ENCODE data around the gene RNF166. TPM values are rescaled to one million over a fixed set of nuclear protein-coding genes. Genes with fewer than 3 reads are reported as not detected.

Gene RNF166
- total and polyA plus RNA-seq, 2 of the 13 experiments (the other 11 are each of a cell fraction or from before 2014, with no cell fraction given): 21.4 to 23.0 TPM

DNA sequence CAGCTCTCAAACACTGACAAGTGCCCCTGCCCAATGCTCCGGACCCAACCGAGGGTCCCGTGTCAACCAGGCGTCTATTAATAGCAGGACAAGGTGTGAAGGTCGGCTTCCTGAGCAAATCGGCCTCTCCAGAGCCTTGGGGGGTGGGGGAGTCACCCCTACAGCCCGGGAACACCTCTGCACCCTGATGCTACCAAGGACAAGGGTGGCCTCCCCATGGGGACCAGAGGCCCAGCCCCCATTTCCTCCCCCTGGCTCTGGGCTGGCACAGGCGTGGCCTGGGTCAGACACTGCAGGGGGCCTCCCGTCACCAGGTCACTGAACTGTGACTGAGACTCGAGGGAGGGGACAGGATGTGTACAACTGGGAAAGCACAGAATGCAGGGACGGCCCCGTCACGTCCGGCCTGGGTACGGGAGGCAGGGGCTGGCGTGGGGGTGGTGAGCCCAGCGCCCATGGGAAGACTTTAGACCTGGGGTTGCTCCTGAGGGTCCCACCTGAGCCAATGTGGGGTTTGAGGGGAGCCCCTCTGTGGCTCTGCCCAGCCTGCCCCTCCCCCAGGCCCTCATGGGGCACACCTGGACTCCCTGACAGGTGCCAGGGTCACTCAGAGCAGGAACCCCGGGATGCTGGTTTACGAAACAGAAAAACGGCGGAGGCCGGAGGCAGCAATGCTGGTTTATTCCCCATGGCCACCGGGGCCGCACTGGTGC is 54.8 kb downstream of the RNF166 start (continued):
- TF ChIP-seq ZNF224 (CRISPR knock-in tag; IDR thresholded peaks at IDR 0.05) (no peak), PCBP2 (optimal IDR thresholded peaks at IDR 0.05; ENCODE audit: low read depth, low read length, poor library complexity, severe bottlenecking) (no peak), SP1 (IDR thresholded peaks at IDR 0.05) (no peak), SP1 (CRISPR knock-in tag; IDR thresholded peaks at IDR 0.05) (peak; percentile 73), SALL2 (CRISPR knock-in tag; IDR thresholded peaks at IDR 0.05) (peak; percentile 20; the same call in 1 of the 2 replicates), ZNF720 (CRISPR knock-in tag; IDR thresholded peaks at IDR 0.05) (peak; percentile 63; the same call in 1 of the 2 replicates), ZNF549 (CRISPR knock-in tag; IDR thresholded peaks at IDR 0.05) (no peak), KLF9 (CRISPR knock-in tag; IDR thresholded peaks at IDR 0.05; ENCODE audit: low read depth) (peak; percentile 84; the same call in 1 of the 2 replicates), PLRG1 (conservative IDR thresholded peaks at IDR 0.05) (no peak), SOX5 (CRISPR knock-in tag; IDR thresholded peaks at IDR 0.05; ENCODE audit: borderline replicate concordance) (0 out of 2 replicates have a peak, but pooled peaks have one; percentile 76), HMG20B (CRISPR knock-in tag; conservative IDR thresholded peaks at IDR 0.05) (peak; percentile 89), GZF1 (CRISPR knock-in tag; IDR thresholded peaks at IDR 0.05) (peak; percentile 34; the same call in 1 of the 2 replicates), RBAK (CRISPR knock-in tag; IDR thresholded peaks at IDR 0.05) (no peak), CCDC6 (CRISPR knock-in tag; IDR thresholded peaks at IDR 0.05) (peak; percentile 87; the same call in 1 of the 2 replicates)
- TF ChIP-seq, protein P1, sequence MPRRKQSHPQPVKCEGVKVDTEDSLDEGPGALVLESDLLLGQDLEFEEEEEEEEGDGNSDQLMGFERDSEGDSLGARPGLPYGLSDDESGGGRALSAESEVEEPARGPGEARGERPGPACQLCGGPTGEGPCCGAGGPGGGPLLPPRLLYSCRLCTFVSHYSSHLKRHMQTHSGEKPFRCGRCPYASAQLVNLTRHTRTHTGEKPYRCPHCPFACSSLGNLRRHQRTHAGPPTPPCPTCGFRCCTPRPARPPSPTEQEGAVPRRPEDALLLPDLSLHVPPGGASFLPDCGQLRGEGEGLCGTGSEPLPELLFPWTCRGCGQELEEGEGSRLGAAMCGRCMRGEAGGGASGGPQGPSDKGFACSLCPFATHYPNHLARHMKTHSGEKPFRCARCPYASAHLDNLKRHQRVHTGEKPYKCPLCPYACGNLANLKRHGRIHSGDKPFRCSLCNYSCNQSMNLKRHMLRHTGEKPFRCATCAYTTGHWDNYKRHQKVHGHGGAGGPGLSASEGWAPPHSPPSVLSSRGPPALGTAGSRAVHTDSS (CRISPR knock-in tag; conservative IDR thresholded peaks at IDR 0.05): no peak
- TF ChIP-seq, protein P2, sequence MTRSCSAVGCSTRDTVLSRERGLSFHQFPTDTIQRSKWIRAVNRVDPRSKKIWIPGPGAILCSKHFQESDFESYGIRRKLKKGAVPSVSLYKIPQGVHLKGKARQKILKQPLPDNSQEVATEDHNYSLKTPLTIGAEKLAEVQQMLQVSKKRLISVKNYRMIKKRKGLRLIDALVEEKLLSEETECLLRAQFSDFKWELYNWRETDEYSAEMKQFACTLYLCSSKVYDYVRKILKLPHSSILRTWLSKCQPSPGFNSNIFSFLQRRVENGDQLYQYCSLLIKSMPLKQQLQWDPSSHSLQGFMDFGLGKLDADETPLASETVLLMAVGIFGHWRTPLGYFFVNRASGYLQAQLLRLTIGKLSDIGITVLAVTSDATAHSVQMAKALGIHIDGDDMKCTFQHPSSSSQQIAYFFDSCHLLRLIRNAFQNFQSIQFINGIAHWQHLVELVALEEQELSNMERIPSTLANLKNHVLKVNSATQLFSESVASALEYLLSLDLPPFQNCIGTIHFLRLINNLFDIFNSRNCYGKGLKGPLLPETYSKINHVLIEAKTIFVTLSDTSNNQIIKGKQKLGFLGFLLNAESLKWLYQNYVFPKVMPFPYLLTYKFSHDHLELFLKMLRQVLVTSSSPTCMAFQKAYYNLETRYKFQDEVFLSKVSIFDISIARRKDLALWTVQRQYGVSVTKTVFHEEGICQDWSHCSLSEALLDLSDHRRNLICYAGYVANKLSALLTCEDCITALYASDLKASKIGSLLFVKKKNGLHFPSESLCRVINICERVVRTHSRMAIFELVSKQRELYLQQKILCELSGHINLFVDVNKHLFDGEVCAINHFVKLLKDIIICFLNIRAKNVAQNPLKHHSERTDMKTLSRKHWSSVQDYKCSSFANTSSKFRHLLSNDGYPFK (CRISPR knock-in tag; IDR thresholded peaks at IDR 0.05; ENCODE audit: borderline replicate concordance): peak; percentile 74
- TF ChIP-seq, protein P3, sequence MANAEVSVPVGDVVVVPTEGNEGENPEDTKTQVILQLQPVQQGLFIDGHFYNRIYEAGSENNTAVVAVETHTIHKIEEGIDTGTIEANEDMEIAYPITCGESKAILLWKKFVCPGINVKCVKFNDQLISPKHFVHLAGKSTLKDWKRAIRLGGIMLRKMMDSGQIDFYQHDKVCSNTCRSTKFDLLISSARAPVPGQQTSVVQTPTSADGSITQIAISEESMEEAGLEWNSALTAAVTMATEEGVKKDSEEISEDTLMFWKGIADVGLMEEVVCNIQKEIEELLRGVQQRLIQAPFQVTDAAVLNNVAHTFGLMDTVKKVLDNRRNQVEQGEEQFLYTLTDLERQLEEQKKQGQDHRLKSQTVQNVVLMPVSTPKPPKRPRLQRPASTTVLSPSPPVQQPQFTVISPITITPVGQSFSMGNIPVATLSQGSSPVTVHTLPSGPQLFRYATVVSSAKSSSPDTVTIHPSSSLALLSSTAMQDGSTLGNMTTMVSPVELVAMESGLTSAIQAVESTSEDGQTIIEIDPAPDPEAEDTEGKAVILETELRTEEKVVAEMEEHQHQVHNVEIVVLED (CRISPR knock-in tag; IDR thresholded peaks at IDR 0.05; ENCODE audit: borderline replicate concordance): no peak
- TF ChIP-seq, protein P4, sequence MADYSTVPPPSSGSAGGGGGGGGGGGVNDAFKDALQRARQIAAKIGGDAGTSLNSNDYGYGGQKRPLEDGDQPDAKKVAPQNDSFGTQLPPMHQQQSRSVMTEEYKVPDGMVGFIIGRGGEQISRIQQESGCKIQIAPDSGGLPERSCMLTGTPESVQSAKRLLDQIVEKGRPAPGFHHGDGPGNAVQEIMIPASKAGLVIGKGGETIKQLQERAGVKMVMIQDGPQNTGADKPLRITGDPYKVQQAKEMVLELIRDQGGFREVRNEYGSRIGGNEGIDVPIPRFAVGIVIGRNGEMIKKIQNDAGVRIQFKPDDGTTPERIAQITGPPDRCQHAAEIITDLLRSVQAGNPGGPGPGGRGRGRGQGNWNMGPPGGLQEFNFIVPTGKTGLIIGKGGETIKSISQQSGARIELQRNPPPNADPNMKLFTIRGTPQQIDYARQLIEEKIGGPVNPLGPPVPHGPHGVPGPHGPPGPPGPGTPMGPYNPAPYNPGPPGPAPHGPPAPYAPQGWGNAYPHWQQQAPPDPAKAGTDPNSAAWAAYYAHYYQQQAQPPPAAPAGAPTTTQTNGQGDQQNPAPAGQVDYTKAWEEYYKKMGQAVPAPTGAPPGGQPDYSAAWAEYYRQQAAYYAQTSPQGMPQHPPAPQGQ (CRISPR knock-in tag; IDR thresholded peaks at IDR 0.05; ENCODE audit: borderline replicate concordance): 0 out of 2 replicates have a peak, but pooled peaks have one; percentile 22
- TF ChIP-seq, protein P5, sequence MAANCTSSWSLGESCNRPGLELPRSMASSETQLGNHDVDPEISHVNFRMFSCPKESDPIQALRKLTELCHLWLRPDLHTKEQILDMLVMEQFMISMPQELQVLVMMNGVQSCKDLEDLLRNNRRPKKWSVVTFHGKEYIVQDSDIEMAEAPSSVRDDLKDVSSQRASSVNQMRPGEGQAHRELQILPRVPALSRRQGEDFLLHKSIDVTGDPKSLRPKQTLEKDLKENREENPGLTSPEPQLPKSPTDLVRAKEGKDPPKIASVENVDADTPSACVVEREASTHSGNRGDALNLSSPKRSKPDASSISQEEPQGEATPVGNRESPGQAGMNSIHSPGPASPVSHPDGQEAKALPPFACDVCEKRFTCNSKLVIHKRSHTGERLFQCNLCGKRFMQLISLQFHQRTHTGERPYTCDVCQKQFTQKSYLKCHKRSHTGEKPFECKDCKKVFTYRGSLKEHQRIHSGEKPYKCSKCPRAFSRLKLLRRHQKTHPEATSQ (CRISPR knock-in tag; IDR thresholded peaks at IDR 0.05; ENCODE audit: borderline replicate concordance): no peak
